ENCODE data around the gene MTTP. TPM values are rescaled to one million over a fixed set of nuclear protein-coding genes. Genes with fewer than 3 reads are reported as not detected.

MTTP gene
- total RNA-seq, 1 donor from 2014 or later, result not detected

DNA sequence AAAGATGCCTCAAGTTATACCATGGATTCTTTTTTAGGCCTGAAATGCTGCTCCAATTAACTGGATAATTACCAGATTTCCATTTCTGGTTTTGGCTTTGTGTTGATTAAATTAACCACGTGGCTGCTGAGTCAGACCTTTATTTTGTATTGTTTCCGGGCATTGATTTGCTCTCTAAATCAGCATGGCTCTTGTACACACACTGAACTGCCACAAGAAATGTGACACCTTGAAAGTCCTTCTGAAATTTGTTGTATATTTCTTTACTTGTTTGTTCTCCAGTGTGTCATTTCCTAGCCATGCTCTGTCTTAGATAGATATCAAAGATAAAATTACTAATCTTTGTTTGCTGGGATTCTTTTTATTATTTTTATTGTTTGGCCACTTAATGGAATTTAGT is 11.7 kb downstream of the MTTP start:
- Mint-ChIP-seq H3K27me3 (ENCODE audit: low read depth) (peaks cover 29% of the 10 kb centered on the region), H3K4me1 (peaks cover 3% of the 10 kb centered on the region), H3K27ac (no peak overlapping the region), H3K9me3 (no peaks in the 10 kb centered on the region), H3K36me3 (no peaks in the 10 kb centered on the region), H3K4me3 (no peak overlapping the region)
- no peak for DNase-seq (ENCODE audit: low spot score in 2 of 2, unreplicated experiment in 2 of 2)
- TF ChIP-seq, protein P1, sequence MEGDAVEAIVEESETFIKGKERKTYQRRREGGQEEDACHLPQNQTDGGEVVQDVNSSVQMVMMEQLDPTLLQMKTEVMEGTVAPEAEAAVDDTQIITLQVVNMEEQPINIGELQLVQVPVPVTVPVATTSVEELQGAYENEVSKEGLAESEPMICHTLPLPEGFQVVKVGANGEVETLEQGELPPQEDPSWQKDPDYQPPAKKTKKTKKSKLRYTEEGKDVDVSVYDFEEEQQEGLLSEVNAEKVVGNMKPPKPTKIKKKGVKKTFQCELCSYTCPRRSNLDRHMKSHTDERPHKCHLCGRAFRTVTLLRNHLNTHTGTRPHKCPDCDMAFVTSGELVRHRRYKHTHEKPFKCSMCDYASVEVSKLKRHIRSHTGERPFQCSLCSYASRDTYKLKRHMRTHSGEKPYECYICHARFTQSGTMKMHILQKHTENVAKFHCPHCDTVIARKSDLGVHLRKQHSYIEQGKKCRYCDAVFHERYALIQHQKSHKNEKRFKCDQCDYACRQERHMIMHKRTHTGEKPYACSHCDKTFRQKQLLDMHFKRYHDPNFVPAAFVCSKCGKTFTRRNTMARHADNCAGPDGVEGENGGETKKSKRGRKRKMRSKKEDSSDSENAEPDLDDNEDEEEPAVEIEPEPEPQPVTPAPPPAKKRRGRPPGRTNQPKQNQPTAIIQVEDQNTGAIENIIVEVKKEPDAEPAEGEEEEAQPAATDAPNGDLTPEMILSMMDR (IDR thresholded peaks at IDR 0.05; ENCODE audit: unreplicated experiment), result no peak

DNA sequence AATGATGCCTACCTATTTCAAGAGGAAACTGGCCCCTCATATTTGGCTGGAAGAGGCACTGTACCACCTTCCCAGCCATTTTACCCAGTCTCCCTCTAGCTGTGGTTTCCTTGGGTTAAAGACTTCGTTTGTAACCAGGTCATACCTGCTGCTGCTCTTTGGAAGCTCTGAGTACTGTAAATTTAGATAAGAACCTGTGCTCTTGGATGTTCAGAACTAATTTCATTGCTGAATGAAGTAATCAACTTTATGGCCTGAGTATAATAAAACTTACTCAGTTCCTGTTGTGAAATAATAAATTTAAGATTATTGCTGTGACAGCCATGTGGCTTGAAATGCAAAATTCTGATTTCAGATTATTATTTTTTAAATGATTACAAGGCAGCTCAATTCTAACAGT is 12.2 kb downstream of the MTTP start:
- Mint-ChIP-seq H3K36me3 (no peaks in the 10 kb centered on the region), H3K9me3 (no peaks in the 10 kb centered on the region), H3K4me3 (no peak overlapping the region), H3K4me1 (peaks cover 3% of the 10 kb centered on the region), H3K27ac (no peak overlapping the region), H3K27me3 (ENCODE audit: low read depth) (peaks cover 25% of the 10 kb centered on the region)
- TF ChIP-seq, protein P1 (IDR thresholded peaks at IDR 0.05; ENCODE audit: unreplicated experiment), result no peak
- no peak for DNase-seq (ENCODE audit: low spot score in 2 of 2, unreplicated experiment in 2 of 2)

DNA sequence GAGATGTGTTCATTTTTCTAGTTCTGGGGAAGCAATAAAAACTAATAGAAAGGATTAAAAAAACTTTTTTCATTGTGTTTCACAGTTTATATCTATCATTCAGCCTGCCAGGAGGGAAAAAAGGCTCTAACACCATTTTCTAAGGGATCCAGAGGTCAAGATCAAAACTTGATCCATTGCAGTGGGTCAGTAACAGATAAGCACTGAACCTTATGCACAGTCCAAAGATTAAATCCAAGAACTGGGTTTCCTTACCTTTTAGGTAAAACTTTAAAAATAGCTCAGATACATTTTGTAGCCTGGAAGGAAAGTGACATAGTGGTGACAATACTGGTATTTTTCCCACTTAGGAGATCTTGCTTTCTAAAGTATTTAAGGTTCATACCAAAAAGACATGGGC is 12.7 kb downstream of the MTTP start:
- Mint-ChIP-seq H3K36me3 (no peaks in the 10 kb centered on the region), H3K4me3 (no peak overlapping the region), H3K9me3 (no peaks in the 10 kb centered on the region), H3K27me3 (ENCODE audit: low read depth) (peaks cover 20% of the 10 kb centered on the region), H3K27ac (no peak overlapping the region), H3K4me1 (peaks cover 3% of the 10 kb centered on the region)
- no peak for DNase-seq (ENCODE audit: low spot score in 2 of 2, unreplicated experiment in 2 of 2)
- TF ChIP-seq, protein P1 (IDR thresholded peaks at IDR 0.05; ENCODE audit: unreplicated experiment), result no peak

DNA sequence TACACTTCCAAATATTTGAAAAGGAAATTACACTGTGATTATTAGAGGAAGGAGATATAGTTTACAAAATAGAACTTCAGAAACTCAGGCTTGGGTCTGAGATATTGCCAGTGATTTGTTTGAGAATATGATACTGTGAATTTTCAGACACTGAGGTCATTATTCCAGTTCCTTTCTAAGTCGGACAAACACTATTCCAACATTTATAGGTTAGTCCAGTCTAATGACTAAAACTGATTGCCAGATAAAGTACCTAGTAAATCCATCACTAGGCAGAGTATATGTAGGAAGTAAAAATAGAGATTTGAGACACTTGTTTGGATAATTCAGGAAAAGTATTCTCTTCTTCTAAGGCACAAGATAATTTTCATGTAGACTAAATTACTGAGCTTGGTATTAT is 13.2 kb downstream of the MTTP start:
- no peak for DNase-seq (ENCODE audit: low spot score in 2 of 2, unreplicated experiment in 2 of 2)
- Mint-ChIP-seq H3K4me1 (peaks cover 3% of the 10 kb centered on the region), H3K9me3 (no peaks in the 10 kb centered on the region), H3K4me3 (no peak overlapping the region), H3K27me3 (ENCODE audit: low read depth) (peaks cover 15% of the 10 kb centered on the region), H3K36me3 (no peaks in the 10 kb centered on the region), H3K27ac (no peak overlapping the region)
- TF ChIP-seq, protein P1 (IDR thresholded peaks at IDR 0.05; ENCODE audit: unreplicated experiment), result no peak

DNA sequence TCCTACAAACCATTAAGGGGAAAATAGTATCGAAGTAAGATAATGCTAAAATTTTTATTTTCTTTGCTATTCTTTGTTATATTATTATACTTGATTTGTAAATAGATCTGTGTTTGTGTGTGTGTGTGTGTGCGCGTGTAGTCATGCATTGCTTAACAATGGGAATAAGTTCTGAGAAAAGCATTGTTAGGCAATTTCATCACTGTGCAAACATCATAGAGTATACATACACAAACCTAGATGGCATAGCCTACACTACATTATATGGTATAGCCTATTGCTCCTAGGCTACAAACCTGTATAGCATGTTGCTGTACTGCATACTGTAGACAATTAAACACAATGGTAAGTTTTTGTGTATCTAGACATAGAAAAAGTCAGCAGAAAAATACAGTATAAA is 17.1 kb downstream of the MTTP start:
- Mint-ChIP-seq H3K9me3 (no peaks in the 10 kb centered on the region), H3K27me3 (ENCODE audit: low read depth) (peaks cover 4% of the 10 kb centered on the region), H3K27ac (no peak overlapping the region), H3K4me1 (peaks cover 3% of the 10 kb centered on the region), H3K36me3 (no peaks in the 10 kb centered on the region), H3K4me3 (no peak overlapping the region)
- no peak for DNase-seq (ENCODE audit: low spot score in 2 of 2, unreplicated experiment in 2 of 2)
- TF ChIP-seq, protein P1 (IDR thresholded peaks at IDR 0.05; ENCODE audit: unreplicated experiment), result no peak

All from mesothelial cell of epicardium (in vitro differentiated cells).